ENCODE results near the gene ASPG.

Gene ASPG

DNA sequence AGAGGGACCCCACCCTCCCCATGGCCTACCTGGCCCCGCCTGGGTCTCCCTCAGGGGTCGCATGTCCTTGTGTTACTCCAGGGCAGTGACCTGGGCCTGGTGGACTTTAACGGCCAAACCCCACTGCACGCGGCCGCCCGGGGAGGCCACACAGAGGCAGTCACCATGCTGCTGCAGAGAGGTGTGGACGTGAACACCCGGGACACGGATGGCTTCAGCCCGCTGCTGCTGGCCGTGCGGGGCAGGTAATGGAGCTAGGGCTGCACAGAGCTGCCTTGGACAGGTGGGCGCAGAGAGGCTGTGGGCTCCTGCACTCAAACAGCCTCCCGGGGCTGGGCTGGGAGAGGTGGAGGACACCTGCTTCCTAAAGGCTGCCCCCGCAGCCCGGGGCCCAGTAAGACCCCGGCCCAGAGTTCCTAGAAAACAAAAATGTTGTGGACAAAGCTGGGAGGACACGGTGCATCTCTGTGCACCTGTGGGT lies 21.6 kb downstream of the ASPG start:
- no peak for DNase-seq

DNA sequence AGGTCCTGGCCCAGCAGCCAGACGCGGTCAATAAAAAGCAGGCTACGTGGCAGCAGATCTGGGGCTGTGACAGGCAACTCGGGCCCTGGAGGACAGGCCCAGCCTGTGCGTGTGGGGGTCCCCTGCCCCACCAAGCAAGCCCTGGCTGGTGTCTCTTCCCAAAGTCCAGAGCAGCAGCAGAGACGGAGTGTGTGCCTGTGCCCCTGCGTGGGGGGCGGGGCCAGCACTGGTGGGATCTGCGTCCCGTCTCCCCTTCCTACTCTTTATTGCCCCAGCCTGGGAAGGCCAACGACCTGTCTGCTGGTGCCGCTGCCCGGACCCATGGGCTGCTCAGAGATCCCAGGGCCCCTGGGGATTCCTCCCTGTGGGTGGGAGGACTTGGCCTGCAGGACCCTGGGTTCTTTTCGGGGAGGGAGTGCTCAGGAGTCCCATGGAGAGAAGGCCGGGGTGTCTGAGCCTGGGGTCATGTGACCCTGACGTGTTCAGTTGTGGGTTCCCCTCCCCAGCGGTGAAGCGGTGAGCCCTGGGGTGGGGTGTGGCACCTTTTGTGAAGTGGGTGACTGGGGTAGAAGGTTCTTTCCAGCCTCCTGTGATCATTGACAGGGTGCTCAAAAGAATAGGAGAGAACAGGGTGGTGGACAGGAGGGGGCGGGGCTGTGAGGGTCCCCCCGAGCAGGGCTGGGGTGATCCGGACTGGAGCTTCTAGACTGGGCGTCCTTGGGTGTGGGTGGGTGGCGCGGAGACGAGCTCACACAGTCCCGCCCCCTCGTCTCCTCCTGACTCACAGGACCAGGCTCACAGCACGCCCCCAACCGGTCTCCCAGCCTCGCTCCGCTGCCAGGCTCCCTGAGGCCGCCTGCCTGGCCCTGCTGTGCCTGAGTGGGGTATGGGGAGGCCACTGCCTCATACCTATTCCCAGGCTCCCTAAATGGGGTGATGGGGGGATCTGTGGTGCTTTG lies 22.4 kb downstream of the ASPG start:
- DNase-seq = no peak

DNA sequence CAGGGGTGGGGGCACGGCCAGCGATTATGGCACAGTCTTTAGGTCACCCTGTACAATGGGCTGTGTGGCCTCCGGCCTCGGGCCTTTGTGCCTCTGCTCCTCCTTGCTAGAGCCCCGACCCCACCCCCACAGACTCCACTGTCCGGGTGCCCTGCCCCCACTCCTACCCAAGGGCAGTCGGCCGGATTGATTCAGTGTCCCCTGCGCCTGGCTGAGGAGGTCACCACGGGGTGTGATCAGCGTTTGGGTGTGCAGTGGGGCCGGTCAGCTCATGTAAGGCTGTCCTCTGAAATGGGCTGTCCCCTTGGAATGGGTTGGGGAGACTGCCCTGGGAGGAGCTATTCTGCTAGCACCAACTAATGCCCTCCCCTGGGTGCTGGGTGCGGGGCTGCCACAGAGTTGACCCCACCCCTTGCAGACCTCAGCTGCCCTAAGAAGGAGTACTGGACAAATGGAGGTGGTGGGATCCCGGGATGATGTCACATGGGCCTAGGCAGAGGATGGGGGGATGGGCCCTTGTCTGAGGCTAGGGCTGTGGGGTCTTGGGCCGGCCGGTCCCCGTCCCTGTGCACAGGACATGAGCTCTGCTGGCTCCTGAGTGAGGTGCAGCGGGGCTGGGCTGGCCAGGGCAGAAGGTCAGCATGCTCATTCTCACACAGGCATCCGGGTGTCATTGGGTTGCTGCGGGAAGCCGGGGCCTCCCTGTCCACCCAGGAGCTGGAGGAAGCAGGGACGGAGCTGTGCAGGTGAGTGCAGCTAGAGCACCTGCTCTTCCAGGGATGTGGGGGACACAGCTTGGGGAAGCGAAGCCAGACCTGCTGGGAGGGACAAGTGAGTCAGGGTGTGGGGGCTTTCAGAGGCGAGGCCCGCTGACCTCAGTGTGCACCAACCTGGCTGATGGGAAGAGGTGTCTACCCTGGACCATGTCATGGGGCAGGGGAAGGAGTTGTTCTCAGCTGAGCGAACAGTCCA lies 23.4 kb downstream of the ASPG start:
- DNase-seq = no peak

DNA sequence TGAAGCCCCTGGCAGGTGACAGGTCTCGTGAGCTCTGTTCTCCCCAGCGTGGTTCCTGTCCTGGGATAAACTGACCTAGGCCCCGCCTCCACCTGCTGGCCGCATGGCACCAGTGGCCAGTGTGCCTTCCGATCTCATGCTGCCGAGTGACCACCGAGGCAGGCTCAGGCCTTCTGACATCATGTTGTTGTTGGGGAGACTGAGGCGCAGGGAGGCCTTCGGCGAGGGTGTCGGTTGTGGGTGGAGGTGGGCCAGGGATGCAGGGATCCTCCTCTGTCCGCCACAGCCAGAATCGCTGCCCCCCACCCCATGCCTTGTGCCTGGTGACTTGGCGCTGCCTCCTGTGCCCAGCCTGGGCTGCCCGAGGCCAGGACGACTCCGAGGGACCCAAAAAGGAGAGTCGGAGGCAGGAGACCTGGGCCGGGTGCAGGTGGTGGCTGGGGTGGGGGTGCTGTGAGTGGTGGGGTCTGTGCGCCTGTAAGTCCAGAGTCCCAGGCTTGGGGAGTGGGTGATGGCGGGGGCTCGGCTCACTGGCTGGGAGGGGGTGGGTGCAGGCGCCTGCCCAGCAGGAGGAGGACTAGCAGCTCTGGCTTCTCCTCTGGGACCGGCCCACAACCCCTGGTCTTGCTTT lies 24.3 kb downstream of the ASPG start:
- no peak for DNase-seq

DNA sequence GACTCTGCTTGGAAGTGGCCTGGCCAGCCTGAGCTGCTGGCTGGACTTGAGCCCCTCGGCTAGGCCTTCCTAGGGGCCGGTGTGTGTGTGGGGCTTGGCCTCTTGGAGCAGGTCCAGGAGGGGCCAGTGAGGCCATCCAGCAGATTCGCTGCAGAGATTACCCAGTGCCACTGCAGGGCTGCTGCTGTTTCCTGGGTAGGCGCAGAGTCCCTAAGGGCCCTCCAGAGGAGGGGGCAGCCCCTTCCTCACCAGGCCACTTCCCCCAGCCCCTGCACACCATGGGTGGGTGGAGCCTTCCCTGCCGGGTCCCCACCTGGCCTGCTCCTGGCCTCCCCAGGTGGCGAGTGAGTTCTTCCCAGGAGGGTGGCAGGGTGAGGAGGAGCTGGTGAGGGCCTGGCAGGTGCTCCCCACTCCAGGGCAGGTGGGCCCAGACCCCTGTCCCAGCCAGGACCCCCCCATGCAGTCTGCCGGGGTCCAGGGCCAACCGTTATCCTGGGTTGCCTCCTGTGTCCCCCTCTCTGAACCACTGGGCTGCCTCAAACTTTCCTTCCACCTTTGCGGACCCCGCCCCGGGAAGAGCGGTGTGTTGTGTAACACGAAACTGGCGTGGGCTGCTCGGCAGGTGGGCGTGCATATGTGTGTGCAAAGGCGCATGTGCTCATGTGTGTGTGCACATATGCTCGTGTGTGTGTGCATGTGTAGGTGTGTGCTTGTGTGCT lies 25.1 kb downstream of the ASPG start:
- no peak for DNase-seq

DNA sequence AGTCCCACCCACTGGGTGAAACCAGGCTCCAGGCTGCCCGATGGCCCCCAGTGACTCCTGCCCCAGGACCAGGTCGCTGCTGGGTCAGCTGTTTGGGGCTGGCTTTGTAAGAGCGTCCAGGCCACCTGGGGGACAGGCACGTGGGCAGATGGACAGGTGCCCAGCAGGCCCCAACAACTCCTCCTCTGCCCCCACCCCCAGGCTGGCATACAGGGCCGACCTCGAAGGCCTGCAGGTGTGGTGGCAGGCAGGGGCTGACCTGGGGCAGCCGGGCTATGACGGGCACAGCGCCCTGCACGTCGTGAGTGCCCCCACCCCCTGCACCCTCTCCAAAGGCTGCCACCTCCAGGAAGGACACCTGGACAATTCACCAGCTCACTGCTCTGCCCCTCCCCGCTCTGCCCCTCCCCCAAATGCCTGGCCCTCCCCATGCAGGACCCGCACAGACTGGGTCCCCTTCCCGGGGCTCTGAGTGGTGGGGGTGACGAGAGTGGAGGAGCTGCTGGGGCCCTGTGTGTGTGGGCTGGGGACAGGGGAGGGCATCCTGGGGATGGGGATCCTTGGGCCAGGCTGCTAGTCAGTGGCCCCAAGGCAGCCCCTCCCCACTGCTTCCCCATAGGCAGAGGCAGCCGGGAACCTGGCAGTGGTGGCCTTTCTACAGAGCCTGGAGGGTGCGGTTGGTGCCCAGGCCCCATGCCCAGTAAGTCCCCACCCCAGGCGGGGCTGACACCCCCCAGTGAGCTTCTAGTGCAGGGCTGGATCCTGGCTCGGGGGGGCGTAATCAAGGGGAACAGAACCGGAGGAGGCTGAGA lies 26.0 kb downstream of the ASPG start:
- no peak for DNase-seq

DNA sequence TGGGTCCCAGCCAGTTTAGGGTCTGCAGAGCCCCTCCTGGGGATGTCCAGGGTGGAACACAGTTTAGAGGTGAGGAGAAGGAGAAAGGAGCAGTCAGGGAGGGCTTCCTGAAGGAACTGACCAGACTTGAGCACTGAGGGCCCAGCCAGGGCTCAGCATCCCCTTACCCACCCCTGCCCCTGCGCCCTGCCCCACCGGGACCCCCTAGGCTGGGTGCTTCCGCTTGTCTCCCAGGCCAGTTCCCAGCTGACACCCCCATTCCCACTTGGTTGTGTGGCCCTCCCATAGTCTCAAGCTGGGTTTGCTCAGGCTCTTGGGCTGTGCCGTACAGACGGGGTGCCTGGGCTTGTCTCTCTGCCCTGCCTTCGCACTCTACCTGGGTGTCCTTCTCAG lies 26.6 kb downstream of the ASPG start:
- no peak for DNase-seq

DNA sequence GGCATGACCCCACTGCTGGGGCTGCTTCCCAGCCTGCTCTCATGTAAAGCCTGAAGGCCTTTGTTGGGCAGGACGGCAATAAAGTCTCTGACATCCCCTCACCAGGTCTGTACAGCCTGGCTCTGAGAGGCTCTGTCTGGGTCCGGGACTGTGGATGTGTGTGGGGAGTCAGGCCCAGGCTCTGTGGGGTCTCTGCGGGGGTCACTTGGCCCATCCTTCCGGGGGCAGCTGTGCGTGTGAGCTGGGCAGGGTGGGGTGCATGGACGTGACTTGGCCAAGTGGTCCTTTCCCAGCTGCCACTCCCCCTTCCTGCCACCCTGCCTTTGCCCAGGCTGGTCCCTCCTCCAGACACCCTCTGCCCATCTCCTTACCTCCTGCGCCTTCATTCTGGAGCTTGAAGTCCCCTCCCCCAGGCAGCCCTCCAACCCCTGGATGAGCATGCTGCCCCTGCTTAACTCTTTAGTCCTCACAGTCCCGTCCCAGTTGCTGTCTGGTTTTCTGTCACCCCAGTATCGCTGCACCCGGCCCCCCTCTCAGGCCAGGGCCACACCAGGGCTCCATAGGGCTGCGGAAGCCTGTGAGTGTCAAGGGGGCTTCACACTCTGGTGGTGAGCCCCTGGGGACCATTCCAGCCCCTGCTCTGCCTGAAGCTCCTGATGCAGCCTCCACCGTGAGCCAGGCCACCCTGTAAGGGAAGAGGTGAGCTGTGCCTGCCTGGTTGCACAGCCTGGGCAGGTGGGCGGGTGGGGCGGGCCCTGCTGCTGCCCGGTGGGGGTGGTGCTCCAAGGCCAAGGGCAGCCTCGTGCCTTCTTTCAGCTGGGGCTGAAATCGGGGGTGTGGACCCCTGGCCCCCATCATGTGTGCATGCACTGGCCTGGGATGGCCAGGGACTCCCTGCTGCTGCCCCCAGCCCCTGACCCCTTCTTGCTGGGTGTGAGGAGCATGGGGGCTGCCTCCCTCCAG lies 27.4 kb downstream of the ASPG start:
- DNase-seq = no peak

DNA sequence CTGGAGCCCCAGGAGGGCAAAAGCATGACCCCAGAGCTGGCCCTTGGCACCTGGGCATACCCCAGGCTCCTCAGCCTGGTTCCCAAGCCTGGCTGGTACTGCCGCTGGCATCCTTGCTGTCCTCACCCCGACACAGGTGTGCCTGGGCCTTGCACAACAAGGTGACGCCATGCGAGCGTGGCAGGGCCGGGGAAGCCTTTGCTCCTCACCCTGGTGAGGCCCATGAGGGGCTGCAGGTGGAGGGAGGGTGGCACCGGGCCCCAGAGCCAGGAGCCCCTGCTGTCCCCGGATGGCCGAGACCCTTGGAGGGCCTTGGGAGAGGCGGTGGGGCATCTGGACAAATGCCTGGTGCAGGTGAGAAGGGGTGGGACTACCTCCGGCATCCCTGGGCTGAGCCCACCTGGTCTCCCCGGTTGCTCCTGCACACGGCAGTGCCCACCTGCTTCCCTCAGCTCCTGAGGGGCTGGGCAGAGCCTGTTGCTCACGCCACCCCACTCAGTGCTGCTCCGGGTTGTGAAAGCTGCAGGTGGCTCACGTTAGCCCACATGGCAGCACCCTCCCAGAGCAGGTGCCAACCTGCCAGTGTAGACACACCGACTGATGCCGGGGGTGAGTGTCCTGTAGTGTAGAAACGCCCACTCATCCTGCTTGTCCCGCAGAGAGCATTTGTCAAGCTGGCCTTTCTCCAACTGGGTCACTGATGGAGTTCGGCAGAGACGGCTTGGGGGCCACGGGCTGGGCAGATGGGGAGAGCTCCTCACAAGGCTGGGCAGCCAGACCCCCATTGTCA lies 28.3 kb downstream of the ASPG start:
- no peak for DNase-seq

DNA sequence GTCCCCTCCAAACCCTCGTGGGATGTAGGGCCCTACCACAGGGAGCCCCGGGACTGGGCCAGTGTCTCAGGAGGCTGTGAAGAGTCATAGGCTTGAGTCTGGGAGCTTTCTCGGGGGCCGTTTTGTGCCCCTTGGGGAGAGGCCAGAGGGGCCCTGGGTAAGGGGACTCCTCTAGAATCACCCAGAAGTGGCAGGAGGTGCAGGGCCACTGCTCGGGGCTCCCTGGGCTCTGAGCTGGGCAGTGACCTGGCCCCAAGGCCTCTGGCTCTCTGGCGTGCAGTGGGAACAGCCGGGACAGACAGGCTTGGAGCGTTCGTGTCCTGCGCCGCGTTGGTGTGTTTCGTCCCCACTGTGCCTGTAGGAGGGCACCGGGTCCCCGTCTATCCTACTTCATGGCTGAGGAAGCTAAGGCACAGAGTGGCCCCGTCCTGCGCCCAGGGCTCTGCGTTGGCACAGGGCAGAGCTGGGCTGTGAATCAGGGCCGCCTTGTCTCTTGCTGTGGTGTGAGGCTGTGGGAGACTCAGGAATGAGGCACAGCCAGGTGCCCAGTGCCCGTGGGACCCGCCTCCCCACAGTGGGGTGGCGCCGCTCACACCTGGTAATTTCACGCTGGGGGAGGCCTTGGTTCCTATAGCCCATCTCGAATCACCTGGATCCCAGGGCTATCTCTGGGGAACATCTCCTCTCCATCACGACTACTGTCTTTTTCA lies 29.1 kb downstream of the ASPG start:
- no peak for DNase-seq

DNA sequence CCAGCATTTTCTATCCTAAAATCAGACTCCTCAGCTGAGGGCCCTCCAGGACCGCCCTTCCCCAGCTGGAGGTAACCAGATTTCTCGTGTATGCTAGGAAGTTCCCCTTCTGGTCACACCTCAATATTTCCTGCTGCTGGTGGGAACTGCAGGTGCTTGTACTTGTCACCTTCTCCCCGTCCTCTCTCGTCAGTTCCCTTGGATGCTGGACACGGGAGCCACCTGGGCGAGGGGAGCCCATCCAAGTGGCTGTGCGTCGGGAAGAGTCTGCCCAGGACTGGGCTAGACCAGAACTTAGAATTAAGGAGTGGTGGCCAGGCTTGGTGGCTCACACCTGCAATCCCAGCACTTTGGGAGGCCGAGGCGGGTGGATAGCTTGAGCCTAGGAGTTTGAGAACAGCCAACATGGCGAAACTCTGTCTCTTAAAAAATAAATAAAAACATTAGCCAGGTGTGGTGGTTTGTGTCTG lies 29.7 kb downstream of the ASPG start:
- no peak for DNase-seq

DNA sequence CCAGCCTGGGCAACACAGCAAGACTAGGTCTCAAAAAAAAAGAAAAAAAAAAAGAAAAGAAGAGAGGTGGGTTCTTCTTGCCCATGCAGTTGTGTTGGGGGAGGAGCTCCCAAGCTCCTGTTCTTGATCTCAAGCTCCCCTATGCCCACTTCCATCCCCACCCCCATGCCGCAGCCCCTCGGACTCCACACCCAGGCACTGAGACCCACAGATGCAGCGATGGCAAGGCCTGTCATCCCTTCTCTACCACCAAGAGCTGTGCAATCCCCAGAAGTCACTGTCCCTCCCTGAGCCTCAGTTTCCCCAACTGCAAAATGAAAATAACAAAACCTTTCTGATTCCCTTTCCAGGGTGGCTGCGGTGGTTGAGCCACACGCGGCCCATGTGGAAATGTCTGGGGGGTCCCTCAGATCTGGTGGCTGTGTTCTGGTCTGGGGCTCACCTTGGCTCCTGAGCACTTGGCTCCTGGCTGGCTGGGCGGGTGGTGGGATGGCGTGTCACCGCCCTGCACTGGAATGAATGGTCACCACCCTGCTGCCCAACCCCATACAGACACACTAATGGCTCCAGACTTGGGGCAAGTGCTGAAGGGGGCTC lies 30.3 kb downstream of the ASPG start:
- DNase-seq = no peak

DNA sequence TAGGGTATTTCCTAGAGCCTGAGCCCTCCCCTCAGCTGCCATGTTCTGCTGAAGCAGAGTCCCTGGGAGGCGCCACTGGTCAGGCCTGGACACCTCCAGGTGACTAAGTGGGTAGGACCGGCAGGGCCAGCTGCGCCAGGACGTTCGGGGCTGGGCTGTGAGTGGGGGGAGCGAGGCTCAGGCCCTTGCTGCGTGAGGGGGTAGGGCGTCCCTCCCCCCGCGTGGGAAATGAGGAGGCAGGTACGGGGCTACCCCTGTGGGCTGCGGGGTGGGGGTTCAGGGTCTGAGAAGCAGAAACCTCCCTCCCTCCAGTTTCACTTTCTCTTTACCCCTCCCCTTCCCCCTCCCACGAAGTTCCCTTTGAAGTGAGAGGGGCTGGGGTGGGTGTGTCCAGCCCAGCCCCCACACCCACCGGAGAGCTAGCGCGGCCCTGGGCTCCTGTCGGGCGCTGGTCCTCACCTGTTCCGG lies 30.8 kb downstream of the ASPG start:
- DNase-seq = no peak

DNA sequence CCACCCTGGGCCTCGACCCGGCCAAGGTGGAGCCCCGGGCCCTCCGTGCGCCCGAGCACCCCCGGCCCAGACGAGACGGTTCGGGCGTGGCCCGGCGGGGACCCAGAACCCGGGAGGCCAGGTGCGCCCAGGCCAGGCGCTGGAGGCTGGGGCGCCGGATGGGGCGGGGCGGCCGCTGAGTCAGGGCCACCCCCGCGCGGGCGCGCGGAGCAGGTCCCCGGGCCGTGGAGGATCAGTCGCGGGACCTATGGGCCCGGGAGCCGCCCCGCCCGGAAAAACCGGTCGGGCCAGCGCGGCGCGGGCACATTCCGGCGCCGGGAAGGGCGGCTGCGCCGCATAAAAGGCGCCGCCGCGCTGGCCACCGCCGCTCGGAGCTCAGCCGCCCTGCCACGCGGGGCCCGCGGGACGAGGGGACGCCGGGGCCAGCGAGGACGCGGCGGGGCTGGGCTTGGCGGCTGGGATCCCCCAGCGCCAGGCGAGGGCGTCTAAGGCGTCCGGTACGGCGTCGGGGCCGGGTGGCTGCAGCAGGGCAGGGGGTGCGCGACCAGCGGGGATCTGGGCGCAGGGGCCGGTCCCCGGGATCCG lies 31.3 kb downstream of the ASPG start:
- DNase-seq = no peak

DNA sequence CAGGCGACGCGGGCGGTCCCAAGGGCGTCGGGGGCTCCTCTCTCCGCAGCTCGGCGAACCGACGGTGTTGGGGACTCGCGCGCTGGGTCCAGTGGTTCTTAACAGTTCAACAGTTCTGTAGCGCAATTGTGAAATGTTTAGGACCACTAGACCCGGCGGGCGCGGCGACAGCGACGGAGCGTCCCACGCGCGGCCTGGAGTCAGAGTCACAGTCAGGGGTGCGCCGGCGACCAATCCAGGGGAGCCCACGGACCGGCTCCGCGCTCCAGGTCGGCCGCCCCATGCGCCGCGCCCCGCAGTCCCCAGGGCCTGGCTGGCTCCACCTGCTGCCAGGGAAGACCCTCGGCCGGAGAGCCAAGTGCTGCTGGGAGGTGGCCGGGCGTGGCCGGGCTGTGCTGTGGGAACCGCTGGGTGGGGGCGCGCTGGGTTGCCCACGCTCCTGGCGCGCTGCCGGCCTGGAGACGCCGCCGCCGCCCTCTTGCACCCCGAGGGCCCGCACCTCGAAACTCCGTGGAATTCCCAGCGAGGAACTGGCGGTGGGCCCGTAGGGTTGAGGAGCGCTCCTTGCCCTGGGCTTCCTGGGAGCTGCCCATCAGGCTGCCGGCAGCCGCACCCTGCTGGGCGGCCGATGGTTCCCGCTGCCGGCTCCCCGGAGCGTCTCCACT lies 32.0 kb downstream of the ASPG start:
- no peak for DNase-seq

DNA sequence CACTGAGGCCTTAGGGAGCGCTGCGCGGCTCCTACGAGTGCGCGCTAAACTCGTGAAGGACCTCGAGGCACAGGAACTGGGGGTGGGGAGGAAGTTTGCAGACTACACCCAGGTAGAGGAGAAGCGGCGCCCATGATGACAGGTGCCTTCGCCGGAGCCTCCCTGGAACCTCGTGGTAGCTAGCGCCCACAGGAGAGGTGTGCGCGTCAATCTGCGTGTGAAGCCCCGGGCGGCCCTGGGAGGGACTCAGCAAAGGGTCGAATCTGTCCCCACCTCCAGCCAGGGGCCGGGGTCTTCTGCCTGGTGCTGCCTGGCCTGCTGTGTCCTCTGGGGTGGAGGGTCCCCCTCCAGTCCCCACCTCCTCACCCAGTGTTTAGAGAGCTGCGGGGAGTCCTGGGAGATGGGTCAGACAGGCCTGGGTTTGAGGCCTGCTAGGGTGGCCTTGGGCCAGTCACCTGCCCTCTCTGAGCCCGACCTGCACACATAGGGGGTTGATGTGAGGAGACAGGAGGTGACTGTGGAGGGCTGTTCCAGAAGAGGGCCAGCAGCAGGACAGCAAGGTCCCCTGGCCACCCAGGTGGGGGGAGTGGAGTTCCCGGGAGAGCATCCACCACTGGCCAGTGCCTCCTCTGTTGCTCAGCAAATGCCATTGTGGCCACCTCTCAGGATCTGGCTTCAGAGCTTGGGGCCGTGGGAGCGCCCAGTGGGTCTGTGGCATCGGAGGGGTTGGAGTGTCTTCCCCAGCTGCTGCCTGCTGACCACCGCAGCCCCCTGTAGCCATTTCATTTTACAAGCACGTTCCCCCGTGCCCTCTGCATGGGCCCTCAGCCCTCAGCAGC lies 32.7 kb downstream of the ASPG start:
- DNase-seq = no peak
